Measurements from ENCODE around the gene DMKN.
A peak's percentile ranks its signal among the peaks of the same experiment; 100 is the strongest.

DMKN gene

DNA sequence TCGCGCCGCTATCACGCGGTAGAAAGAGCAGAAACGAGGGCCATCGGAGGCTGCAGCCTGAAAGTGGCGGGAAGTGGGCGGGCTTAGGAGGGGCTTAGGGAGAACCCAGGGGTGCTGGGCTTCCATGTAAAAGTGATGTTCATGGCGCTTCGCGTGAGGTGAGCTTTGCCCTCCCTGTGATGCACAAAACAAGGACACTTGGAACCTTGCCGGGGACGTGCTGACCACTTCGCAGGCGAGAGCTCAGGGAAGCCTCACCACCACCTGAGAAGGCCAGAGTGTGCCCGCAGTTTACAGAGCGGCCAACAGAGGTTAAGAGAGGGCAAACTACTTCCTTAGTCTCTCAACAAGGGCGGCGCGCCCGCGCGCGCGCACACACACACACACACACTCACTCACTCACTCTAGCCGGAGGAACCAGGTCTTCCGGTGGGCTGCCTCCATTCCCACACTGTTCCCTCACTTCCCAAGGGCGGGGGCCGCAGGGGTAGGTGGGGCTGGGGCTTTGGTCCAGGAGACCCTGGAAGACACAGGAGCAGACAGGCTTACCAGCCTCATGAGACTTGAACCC, 20.5 kb upstream of the DMKN start:
- ATAC-seq: peak; percentile 37
- TF ChIP-seq SNAI2 (CRISPR knock-in tag; IDR thresholded peaks at IDR 0.05) (no peak), ZC3H10 (CRISPR knock-in tag; IDR thresholded peaks at IDR 0.05) (no peak), RARB (CRISPR knock-in tag; IDR thresholded peaks at IDR 0.05) (no peak), ZNF565 (CRISPR knock-in tag; conservative IDR thresholded peaks at IDR 0.05; ENCODE audit: low read depth) (no peak)
- TF ChIP-seq, protein P1, sequence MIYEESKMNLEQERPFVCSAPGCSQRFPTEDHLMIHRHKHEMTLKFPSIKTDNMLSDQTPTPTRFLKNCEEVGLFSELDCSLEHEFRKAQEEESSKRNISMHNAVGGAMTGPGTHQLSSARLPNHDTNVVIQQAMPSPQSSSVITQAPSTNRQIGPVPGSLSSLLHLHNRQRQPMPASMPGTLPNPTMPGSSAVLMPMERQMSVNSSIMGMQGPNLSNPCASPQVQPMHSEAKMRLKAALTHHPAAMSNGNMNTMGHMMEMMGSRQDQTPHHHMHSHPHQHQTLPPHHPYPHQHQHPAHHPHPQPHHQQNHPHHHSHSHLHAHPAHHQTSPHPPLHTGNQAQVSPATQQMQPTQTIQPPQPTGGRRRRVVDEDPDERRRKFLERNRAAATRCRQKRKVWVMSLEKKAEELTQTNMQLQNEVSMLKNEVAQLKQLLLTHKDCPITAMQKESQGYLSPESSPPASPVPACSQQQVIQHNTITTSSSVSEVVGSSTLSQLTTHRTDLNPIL (CRISPR knock-in tag; IDR thresholded peaks at IDR 0.05; ENCODE audit: low read depth): no peak
- TF ChIP-seq, protein P2, sequence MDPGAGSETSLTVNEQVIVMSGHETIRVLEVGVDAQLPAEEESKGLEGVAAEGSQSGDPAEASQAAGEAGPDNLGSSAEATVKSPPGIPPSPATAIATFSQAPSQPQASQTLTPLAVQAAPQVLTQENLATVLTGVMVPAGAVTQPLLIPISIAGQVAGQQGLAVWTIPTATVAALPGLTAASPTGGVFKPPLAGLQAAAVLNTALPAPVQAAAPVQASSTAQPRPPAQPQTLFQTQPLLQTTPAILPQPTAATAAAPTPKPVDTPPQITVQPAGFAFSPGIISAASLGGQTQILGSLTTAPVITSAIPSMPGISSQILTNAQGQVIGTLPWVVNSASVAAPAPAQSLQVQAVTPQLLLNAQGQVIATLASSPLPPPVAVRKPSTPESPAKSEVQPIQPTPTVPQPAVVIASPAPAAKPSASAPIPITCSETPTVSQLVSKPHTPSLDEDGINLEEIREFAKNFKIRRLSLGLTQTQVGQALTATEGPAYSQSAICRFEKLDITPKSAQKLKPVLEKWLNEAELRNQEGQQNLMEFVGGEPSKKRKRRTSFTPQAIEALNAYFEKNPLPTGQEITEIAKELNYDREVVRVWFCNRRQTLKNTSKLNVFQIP (CRISPR knock-in tag; IDR thresholded peaks at IDR 0.05; ENCODE audit: borderline replicate concordance, low read depth): no peak

DNA sequence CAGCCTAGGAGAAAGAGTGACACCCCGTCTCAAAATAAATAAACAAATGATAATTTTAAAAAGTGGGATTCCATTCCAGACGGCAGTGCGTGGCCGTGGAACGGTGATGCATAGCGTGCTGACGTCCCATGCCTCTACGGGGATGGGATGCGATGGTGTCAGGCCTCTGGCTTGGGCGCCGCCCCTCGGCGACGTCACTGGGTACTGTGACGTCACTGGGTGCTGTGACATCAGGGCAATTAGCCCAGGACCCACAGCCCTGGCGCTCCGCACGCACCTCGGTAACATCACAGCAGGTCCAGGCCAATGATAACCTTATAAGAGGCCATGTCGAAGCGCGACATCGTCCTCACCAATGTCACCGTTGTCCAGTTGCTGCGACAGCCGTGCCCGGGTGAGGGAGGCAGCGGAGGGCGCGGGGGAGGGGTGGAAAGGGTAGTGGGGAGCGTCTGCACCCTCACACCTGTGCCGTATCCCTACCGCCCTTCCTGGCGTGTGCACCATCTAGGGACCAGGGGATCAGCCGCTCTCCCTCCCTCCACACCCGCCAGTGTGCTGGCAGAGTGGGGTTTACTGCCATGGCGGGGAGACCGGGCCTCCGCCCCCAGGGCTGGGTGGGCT, 19.9 kb upstream of the DMKN start, which contains the start of gene GAPDHS:
Gene GAPDHS (plus strand): TSS at position 256 of the 621 bp plus-strand sequence. CDS start 72 bp downstream, at position 328.
- TF ChIP-seq BACH2 (CRISPR knock-in tag; IDR thresholded peaks at IDR 0.05; ENCODE audit: borderline replicate concordance): no peak
- no peak for TF ChIP-seq ISL1 (CRISPR knock-in tag; IDR thresholded peaks at IDR 0.05)
- TF ChIP-seq, protein P3, sequence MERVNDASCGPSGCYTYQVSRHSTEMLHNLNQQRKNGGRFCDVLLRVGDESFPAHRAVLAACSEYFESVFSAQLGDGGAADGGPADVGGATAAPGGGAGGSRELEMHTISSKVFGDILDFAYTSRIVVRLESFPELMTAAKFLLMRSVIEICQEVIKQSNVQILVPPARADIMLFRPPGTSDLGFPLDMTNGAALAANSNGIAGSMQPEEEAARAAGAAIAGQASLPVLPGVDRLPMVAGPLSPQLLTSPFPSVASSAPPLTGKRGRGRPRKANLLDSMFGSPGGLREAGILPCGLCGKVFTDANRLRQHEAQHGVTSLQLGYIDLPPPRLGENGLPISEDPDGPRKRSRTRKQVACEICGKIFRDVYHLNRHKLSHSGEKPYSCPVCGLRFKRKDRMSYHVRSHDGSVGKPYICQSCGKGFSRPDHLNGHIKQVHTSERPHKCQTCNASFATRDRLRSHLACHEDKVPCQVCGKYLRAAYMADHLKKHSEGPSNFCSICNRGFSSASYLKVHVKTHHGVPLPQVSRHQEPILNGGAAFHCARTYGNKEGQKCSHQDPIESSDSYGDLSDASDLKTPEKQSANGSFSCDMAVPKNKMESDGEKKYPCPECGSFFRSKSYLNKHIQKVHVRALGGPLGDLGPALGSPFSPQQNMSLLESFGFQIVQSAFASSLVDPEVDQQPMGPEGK (CRISPR knock-in tag; IDR thresholded peaks at IDR 0.05; ENCODE audit: borderline replicate concordance): no peak
- TF ChIP-seq ZFP30 (CRISPR knock-in tag; IDR thresholded peaks at IDR 0.05): no peak
- TF ChIP-seq, protein P2 (CRISPR knock-in tag; IDR thresholded peaks at IDR 0.05; ENCODE audit: borderline replicate concordance, low read depth): no peak
- no peak for TF ChIP-seq ZC3H10 (CRISPR knock-in tag; IDR thresholded peaks at IDR 0.05)
- TF ChIP-seq ARNTL (CRISPR knock-in tag; IDR thresholded peaks at IDR 0.05; ENCODE audit: borderline replicate concordance, low read depth): no peak
- TF ChIP-seq, protein P4, sequence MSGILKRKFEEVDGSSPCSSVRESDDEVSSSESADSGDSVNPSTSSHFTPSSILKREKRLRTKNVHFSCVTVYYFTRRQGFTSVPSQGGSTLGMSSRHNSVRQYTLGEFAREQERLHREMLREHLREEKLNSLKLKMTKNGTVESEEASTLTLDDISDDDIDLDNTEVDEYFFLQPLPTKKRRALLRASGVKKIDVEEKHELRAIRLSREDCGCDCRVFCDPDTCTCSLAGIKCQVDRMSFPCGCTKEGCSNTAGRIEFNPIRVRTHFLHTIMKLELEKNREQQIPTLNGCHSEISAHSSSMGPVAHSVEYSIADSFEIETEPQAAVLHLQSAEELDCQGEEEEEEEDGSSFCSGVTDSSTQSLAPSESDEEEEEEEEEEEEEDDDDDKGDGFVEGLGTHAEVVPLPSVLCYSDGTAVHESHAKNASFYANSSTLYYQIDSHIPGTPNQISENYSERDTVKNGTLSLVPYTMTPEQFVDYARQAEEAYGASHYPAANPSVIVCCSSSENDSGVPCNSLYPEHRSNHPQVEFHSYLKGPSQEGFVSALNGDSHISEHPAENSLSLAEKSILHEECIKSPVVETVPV (CRISPR knock-in tag; IDR thresholded peaks at IDR 0.05): no peak
- TF ChIP-seq TOX (CRISPR knock-in tag; IDR thresholded peaks at IDR 0.05; ENCODE audit: borderline replicate concordance): no peak
- no peak for TF ChIP-seq ZNF565 (CRISPR knock-in tag; conservative IDR thresholded peaks at IDR 0.05; ENCODE audit: low read depth)
- TF ChIP-seq, protein P5, sequence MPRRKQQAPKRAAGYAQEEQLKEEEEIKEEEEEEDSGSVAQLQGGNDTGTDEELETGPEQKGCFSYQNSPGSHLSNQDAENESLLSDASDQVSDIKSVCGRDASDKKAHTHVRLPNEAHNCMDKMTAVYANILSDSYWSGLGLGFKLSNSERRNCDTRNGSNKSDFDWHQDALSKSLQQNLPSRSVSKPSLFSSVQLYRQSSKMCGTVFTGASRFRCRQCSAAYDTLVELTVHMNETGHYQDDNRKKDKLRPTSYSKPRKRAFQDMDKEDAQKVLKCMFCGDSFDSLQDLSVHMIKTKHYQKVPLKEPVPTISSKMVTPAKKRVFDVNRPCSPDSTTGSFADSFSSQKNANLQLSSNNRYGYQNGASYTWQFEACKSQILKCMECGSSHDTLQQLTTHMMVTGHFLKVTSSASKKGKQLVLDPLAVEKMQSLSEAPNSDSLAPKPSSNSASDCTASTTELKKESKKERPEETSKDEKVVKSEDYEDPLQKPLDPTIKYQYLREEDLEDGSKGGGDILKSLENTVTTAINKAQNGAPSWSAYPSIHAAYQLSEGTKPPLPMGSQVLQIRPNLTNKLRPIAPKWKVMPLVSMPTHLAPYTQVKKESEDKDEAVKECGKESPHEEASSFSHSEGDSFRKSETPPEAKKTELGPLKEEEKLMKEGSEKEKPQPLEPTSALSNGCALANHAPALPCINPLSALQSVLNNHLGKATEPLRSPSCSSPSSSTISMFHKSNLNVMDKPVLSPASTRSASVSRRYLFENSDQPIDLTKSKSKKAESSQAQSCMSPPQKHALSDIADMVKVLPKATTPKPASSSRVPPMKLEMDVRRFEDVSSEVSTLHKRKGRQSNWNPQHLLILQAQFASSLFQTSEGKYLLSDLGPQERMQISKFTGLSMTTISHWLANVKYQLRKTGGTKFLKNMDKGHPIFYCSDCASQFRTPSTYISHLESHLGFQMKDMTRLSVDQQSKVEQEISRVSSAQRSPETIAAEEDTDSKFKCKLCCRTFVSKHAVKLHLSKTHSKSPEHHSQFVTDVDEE (CRISPR knock-in tag; IDR thresholded peaks at IDR 0.05): no peak
- no peak for TF ChIP-seq OSR1 (CRISPR knock-in tag; IDR thresholded peaks at IDR 0.05)
- no peak for TF ChIP-seq TCF4 (CRISPR knock-in tag; IDR thresholded peaks at IDR 0.05; ENCODE audit: borderline replicate concordance)
- no peak for TF ChIP-seq ESRRG (CRISPR knock-in tag; IDR thresholded peaks at IDR 0.05)
- TF ChIP-seq PPARA (CRISPR knock-in tag; IDR thresholded peaks at IDR 0.05; ENCODE audit: borderline replicate concordance): no peak
- TF ChIP-seq CSDC2 (CRISPR knock-in tag; IDR thresholded peaks at IDR 0.05): no peak
- no peak for TF ChIP-seq ZNF8 (CRISPR knock-in tag; IDR thresholded peaks at IDR 0.05)
- TF ChIP-seq, protein P1 (CRISPR knock-in tag; IDR thresholded peaks at IDR 0.05; ENCODE audit: low read depth): no peak
- TF ChIP-seq SNAI2 (CRISPR knock-in tag; IDR thresholded peaks at IDR 0.05): no peak
- no peak for ATAC-seq

Measured in SK-N-SH treated with all-trans-retinoic acid at 6 μM for 48 hours (cell line).